NCI-H1092 (cell line): ENCODE measurements around the gene IP6K2.
A peak's percentile ranks its signal among the peaks of the same experiment; 100 is the strongest.

Experiments used
- DNase-seq: peaks from one replicate; lab custom pipeline; 2025; lab: John Stamatoyannopoulos, UW

IP6K2 gene

GRCh38 chr3:48688737-48689075, 28.3 kb downstream of the IP6K2 start:
- no peak for DNase-seq

- DNase-seq, result no peak
Measured at GRCh38 chr3:48688032-48688736, 28.8 kb downstream of the IP6K2 start.

GRCh38 chr3:48687220-48687678, 29.8 kb downstream of the IP6K2 start:
- DNase-seq, result no peak

- DNase-seq, result no peak
Measured at GRCh38 chr3:48686538-48687219, 30.3 kb downstream of the IP6K2 start.

GRCh38 chr3:48685603-48686511, 31.2 kb downstream of the IP6K2 start, which contains the start of gene NCKIPSD:
Gene NCKIPSD, minus strand, starts transcription at chr3:48685915. Its CDS starts 108 bp downstream, at chr3:48685807.
- DNase-seq, result peak; percentile 64

- no peak for DNase-seq
Measured at GRCh38 chr3:48685293-48685602, 31.8 kb downstream of the IP6K2 start.

- DNase-seq, result no peak
Measured at GRCh38 chr3:48684480-48685143, 32.4 kb downstream of the IP6K2 start.

GRCh38 chr3:48684054-48684349, 33.0 kb downstream of the IP6K2 start:
- DNase-seq, result no peak

- DNase-seq, result no peak
Measured at GRCh38 chr3:48682786-48683185, 34.2 kb downstream of the IP6K2 start.

- DNase-seq, result no peak
Measured at GRCh38 chr3:48681974-48682610, 34.9 kb downstream of the IP6K2 start.

- DNase-seq, result no peak
Measured at GRCh38 chr3:48681541-48681880, 35.5 kb downstream of the IP6K2 start.

GRCh38 chr3:48680811-48681540, 36.0 kb downstream of the IP6K2 start:
- DNase-seq, result no peak

- no peak for DNase-seq
Measured at GRCh38 chr3:48679411-48680391, 37.3 kb downstream of the IP6K2 start.

- DNase-seq, result no peak
Measured at GRCh38 chr3:48678566-48679380, 38.2 kb downstream of the IP6K2 start.

GRCh38 chr3:48678056-48678455, 39.0 kb downstream of the IP6K2 start:
- no peak for DNase-seq

GRCh38 chr3:48674505-48674904, 42.5 kb downstream of the IP6K2 start:
- DNase-seq, result no peak

GRCh38 chr3:48672522-48672921, 44.5 kb downstream of the IP6K2 start:
- no peak for DNase-seq

- no peak for DNase-seq
Measured at GRCh38 chr3:48664929-48665328, 52.1 kb downstream of the IP6K2 start.

GRCh38 chr3:48664313-48664644, 52.7 kb downstream of the IP6K2 start:
- no peak for DNase-seq
